ENCODE data around the gene WDFY1. TPM values are rescaled to one million over a fixed set of nuclear protein-coding genes. Genes with fewer than 3 reads are reported as not detected.

Gene WDFY1
- total and polyA plus RNA-seq, 2 experiments from 2014 or later, result 54.5 to 127 TPM

DNA sequence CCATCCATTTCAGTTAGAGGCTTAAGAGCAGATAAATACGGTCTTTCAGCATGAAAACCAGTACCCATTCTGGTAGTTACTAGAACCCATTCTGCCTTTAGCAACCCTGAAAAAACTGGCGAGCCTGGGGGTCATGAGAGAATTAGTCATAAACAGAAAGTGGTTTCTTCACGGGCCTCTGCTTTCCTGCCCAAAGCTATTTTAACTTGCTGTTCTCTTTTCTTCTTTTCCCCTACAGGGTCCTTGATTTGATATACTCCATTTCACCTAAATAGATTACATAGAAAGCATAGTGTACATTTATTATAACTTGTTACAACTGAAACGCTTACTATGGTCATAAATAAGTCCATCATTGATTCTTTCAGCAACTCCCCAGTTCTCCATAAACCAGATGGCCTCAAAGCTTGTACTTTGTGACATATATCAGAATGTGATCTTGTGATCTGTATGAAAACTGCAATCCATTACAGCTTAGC lies 48.3 kb downstream of the WDFY1 start:
- no peaks in the 10 kb centered on the region for H3K9me2 ChIP-seq (ENCODE audit: insufficient read depth)
- Mint-ChIP-seq H3K4me3 (no peak overlapping the region), H3K27ac (no peak overlapping the region), H3K36me3 (ENCODE audit: low read depth) (peaks cover 64% of the 10 kb centered on the region), H3K27me3 (ENCODE audit: insufficient read depth, low read depth, poor library complexity) (no peaks in the 10 kb centered on the region), H3K4me1 (peaks cover 8% of the 10 kb centered on the region; the same call in 1 of the 3 replicates), H3K9me3 (no peaks in the 10 kb centered on the region)
- H3K4me2 ChIP-seq, result no peak overlapping the region
- no peak for DNase-seq (ENCODE audit: low spot score)
- ATAC-seq, result no peak
- no peaks in the 10 kb centered on the region for H3F3A ChIP-seq (replicated peaks; ENCODE audit: low read depth)
- H3K36me3 ChIP-seq (ENCODE audit: insufficient read depth), result peaks cover 37% of the 10 kb centered on the region
- no peak overlapping the region for H2AFZ ChIP-seq
- no peaks in the 10 kb centered on the region for H3K4me1 ChIP-seq (ENCODE audit: insufficient read depth)
- no peaks in the 10 kb centered on the region for H3K27me3 ChIP-seq (ENCODE audit: insufficient read depth)
- no peaks in the 10 kb centered on the region for H3K79me2 ChIP-seq (replicated peaks; ENCODE audit: insufficient read depth)
- 0 out of 2 replicates have a peak overlapping the region, but pooled peaks have one; percentile 17 for H3K27ac ChIP-seq (ENCODE audit: low read depth)
- TF ChIP-seq, protein P1, sequence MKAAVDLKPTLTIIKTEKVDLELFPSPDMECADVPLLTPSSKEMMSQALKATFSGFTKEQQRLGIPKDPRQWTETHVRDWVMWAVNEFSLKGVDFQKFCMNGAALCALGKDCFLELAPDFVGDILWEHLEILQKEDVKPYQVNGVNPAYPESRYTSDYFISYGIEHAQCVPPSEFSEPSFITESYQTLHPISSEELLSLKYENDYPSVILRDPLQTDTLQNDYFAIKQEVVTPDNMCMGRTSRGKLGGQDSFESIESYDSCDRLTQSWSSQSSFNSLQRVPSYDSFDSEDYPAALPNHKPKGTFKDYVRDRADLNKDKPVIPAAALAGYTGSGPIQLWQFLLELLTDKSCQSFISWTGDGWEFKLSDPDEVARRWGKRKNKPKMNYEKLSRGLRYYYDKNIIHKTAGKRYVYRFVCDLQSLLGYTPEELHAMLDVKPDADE (IDR thresholded peaks at IDR 0.05), result no peak
- no peak for TF ChIP-seq ZNF331 (CRISPR knock-in tag; IDR thresholded peaks at IDR 0.05; ENCODE audit: low read depth)
- TF ChIP-seq POLR2AphosphoS5 (IDR thresholded peaks at IDR 0.05; ENCODE audit: low read depth), result no peak
- TF ChIP-seq, protein P2, sequence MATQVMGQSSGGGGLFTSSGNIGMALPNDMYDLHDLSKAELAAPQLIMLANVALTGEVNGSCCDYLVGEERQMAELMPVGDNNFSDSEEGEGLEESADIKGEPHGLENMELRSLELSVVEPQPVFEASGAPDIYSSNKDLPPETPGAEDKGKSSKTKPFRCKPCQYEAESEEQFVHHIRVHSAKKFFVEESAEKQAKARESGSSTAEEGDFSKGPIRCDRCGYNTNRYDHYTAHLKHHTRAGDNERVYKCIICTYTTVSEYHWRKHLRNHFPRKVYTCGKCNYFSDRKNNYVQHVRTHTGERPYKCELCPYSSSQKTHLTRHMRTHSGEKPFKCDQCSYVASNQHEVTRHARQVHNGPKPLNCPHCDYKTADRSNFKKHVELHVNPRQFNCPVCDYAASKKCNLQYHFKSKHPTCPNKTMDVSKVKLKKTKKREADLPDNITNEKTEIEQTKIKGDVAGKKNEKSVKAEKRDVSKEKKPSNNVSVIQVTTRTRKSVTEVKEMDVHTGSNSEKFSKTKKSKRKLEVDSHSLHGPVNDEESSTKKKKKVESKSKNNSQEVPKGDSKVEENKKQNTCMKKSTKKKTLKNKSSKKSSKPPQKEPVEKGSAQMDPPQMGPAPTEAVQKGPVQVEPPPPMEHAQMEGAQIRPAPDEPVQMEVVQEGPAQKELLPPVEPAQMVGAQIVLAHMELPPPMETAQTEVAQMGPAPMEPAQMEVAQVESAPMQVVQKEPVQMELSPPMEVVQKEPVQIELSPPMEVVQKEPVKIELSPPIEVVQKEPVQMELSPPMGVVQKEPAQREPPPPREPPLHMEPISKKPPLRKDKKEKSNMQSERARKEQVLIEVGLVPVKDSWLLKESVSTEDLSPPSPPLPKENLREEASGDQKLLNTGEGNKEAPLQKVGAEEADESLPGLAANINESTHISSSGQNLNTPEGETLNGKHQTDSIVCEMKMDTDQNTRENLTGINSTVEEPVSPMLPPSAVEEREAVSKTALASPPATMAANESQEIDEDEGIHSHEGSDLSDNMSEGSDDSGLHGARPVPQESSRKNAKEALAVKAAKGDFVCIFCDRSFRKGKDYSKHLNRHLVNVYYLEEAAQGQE (IDR thresholded peaks at IDR 0.05; ENCODE audit: unreplicated experiment), result no peak
- TF ChIP-seq, protein P3, sequence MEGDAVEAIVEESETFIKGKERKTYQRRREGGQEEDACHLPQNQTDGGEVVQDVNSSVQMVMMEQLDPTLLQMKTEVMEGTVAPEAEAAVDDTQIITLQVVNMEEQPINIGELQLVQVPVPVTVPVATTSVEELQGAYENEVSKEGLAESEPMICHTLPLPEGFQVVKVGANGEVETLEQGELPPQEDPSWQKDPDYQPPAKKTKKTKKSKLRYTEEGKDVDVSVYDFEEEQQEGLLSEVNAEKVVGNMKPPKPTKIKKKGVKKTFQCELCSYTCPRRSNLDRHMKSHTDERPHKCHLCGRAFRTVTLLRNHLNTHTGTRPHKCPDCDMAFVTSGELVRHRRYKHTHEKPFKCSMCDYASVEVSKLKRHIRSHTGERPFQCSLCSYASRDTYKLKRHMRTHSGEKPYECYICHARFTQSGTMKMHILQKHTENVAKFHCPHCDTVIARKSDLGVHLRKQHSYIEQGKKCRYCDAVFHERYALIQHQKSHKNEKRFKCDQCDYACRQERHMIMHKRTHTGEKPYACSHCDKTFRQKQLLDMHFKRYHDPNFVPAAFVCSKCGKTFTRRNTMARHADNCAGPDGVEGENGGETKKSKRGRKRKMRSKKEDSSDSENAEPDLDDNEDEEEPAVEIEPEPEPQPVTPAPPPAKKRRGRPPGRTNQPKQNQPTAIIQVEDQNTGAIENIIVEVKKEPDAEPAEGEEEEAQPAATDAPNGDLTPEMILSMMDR (conservative IDR thresholded peaks at IDR 0.05; ENCODE audit: low read depth in 2 of 2), result no peak
- TF ChIP-seq STAT1 (IDR thresholded peaks at IDR 0.05; ENCODE audit: unreplicated experiment), result no peak
- TF ChIP-seq, protein P4, sequence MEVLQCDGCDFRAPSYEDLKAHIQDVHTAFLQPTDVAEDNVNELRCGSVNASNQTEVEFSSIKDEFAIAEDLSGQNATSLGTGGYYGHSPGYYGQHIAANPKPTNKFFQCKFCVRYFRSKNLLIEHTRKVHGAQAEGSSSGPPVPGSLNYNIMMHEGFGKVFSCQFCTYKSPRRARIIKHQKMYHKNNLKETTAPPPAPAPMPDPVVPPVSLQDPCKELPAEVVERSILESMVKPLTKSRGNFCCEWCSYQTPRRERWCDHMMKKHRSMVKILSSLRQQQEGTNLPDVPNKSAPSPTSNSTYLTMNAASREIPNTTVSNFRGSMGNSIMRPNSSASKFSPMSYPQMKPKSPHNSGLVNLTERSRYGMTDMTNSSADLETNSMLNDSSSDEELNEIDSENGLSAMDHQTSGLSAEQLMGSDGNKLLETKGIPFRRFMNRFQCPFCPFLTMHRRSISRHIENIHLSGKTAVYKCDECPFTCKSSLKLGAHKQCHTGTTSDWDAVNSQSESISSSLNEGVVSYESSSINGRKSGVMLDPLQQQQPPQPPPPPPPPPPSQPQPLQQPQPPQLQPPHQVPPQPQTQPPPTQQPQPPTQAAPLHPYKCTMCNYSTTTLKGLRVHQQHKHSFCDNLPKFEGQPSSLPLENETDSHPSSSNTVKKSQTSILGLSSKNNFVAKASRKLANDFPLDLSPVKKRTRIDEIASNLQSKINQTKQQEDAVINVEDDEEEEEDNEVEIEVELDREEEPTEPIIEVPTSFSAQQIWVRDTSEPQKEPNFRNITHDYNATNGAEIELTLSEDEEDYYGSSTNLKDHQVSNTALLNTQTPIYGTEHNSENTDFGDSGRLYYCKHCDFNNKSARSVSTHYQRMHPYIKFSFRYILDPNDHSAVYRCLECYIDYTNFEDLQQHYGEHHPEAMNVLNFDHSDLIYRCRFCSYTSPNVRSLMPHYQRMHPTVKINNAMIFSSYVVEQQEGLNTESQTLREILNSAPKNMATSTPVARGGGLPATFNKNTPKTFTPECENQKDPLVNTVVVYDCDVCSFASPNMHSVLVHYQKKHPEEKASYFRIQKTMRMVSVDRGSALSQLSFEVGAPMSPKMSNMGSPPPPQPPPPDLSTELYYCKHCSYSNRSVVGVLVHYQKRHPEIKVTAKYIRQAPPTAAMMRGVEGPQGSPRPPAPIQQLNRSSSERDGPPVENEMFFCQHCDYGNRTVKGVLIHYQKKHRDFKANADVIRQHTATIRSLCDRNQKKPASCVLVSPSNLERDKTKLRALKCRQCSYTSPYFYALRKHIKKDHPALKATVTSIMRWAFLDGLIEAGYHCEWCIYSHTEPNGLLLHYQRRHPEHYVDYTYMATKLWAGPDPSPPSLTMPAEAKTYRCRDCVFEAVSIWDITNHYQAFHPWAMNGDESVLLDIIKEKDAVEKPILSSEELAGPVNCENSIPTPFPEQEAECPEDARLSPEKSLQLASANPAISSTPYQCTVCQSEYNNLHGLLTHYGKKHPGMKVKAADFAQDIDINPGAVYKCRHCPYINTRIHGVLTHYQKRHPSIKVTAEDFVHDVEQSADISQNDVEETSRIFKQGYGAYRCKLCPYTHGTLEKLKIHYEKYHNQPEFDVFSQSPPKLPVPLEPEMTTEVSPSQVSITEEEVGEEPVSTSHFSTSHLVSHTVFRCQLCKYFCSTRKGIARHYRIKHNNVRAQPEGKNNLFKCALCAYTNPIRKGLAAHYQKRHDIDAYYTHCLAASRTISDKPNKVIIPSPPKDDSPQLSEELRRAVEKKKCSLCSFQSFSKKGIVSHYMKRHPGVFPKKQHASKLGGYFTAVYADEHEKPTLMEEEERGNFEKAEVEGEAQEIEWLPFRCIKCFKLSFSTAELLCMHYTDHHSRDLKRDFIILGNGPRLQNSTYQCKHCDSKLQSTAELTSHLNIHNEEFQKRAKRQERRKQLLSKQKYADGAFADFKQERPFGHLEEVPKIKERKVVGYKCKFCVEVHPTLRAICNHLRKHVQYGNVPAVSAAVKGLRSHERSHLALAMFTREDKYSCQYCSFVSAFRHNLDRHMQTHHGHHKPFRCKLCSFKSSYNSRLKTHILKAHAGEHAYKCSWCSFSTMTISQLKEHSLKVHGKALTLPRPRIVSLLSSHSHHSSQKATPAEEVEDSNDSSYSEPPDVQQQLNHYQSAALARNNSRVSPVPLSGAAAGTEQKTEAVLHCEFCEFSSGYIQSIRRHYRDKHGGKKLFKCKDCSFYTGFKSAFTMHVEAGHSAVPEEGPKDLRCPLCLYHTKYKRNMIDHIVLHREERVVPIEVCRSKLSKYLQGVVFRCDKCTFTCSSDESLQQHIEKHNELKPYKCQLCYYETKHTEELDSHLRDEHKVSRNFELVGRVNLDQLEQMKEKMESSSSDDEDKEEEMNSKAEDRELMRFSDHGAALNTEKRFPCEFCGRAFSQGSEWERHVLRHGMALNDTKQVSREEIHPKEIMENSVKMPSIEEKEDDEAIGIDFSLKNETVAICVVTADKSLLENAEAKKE (CRISPR knock-in tag; IDR thresholded peaks at IDR 0.05), result no peak
- TF ChIP-seq EZH2phosphoT487 (IDR thresholded peaks at IDR 0.05; ENCODE audit: unreplicated experiment), result no peak
- TF ChIP-seq ZNF114 (CRISPR knock-in tag; IDR thresholded peaks at IDR 0.05), result no peak
- no peak overlapping the region for H3K4me3 ChIP-seq
- H4K20me1 ChIP-seq (replicated peaks; ENCODE audit: insufficient read depth), result peaks cover 12% of the 10 kb centered on the region

Data from GM23338 (cell line).